Uterus (tissue), 4 donors: ENCODE results near the gene NPHP3. TPM values are rescaled to one million over a fixed set of nuclear protein-coding genes. Genes with fewer than 3 reads are reported as not detected.

Experiments used
- DNase-seq, 2 donors: peaks; one replicate each; pipeline ENCODE4 v3.0.0-alpha.2; 2019 to 2020
- H3K27ac ChIP-seq, 2 donors: fragments of 200-600 bp; sonication (generic); 1 replicate in 1 of 2; 2 replicates in 1 of 2; pipeline ENCODE4 v1.5.1; 2016 to 2018
- H3K27me3 ChIP-seq, 2 donors: fragments of 200-600 bp; sonication (generic); one replicate each; pipeline ENCODE4 v1.5.1; 2018 to 2019; ENCODE audit warnings: control low read depth in 1 of 2
- H3K36me3 ChIP-seq, 2 donors: fragments of 200-600 bp; sonication (generic); one replicate each; pipeline ENCODE4 v1.5.1; 2019; ENCODE audit warnings: control low read depth in 1 of 2
- H3K4me1 ChIP-seq, 2 donors: fragments of 200-600 bp; sonication (generic); one replicate each; pipeline ENCODE4 v1.5.1; 2018 to 2019; ENCODE audit warnings: control low read depth in 1 of 2
- H3K4me3 ChIP-seq, 2 donors: fragments of 200-600 bp; sonication (generic); 1 replicate in 1 of 2; 2 replicates in 1 of 2; pipeline ENCODE4 v1.5.1; 2018 to 2019; ENCODE audit warnings: mild to moderate bottlenecking in 1 of 2
- H3K9me3 ChIP-seq, 2 donors: fragments of 200-600 bp; sonication (generic); one replicate each; pipeline ENCODE4 v1.5.1; 2019; ENCODE audit warnings: control low read depth in 1 of 2
- POLR2A ChIP-seq, 2 donors: fragments of 450-650 bp; IDR thresholded peaks; one replicate each; pipeline ENCODE4 v1.6.1; 2016; ENCODE audit warnings: antibody characterized with exemption in 2 of 2, mild to moderate bottlenecking in 1 of 2, moderate library complexity in 1 of 2
- intact Hi-C: fragments of 100-400 bp; cut with DNase I; formaldehyde crosslinking; loops from one replicate; pipeline ENCODE4 v1.15.1; 2023; ENCODE audit warnings: low total_unique reads
- total RNA-seq, 4 donors: library from RNA; depleted of rRNA in 3 of 4; stranded (reverse); fragments of >200 nt in 3 of 4; gene quantifications; one replicate each; pipeline versions ENCODE4 v1.1.0 to v1.2.4, GENCODE V29; 2014 to 2023
- TF ChIP-seq, protein P1 (sequence below), 4 experiments: fragments of 200-600 bp in 2 of 4; fragments of 450-650 bp in 2 of 4; sonication (generic) in 2 of 4; IDR thresholded peaks; one replicate each; pipeline ENCODE4 v1.5.1; 2016 to 2019; ENCODE audit warnings: antibody characterized with exemption in 4 of 4, mild to moderate bottlenecking in 2 of 4, moderate library complexity in 1 of 4
- donor health status: DM: yes; HTN: yes; CAD: no.

Gene NPHP3
- total RNA-seq, 4 donors from 2014 or later, result 50.3 to 111 (median 57.8) TPM

DNA sequence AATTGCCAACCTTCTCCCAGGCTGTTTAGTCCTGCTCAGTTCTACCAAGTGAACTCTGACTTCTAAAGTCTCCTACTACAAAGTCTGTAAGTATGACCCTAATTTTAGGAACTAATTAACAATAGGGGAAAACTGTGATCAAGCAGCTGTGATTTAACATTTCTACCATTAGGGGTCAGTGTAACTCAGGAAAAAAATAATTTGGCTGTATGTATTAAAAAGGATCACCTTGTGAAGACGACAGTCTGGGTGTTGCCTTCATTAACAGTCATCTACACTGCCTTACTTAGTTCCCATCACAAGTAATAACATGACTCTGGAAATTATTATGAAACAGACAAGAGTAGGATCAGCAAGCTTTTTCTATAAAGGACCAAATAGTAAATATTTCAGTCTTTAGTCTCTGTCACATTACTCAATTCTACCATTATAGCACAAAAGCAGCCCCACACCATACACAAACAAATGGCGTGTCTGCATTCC, 4.2 kb upstream of the NPHP3 start:
- no peak for DNase-seq
- Histone ChIP-seq H3K27me3 (no peaks in the 10 kb centered on the region), H3K27ac (no peak overlapping the region), H3K4me3 (no peak overlapping the region), H3K4me1 (no peaks in the 10 kb centered on the region), H3K36me3 (no peaks in the 10 kb centered on the region), H3K9me3 (no peaks in the 10 kb centered on the region)
- TF ChIP-seq, protein P1, sequence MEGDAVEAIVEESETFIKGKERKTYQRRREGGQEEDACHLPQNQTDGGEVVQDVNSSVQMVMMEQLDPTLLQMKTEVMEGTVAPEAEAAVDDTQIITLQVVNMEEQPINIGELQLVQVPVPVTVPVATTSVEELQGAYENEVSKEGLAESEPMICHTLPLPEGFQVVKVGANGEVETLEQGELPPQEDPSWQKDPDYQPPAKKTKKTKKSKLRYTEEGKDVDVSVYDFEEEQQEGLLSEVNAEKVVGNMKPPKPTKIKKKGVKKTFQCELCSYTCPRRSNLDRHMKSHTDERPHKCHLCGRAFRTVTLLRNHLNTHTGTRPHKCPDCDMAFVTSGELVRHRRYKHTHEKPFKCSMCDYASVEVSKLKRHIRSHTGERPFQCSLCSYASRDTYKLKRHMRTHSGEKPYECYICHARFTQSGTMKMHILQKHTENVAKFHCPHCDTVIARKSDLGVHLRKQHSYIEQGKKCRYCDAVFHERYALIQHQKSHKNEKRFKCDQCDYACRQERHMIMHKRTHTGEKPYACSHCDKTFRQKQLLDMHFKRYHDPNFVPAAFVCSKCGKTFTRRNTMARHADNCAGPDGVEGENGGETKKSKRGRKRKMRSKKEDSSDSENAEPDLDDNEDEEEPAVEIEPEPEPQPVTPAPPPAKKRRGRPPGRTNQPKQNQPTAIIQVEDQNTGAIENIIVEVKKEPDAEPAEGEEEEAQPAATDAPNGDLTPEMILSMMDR (IDR thresholded peaks at IDR 0.05), result peak; percentile 71 to 75 (median 74)
- no peak for TF ChIP-seq POLR2A (IDR thresholded peaks at IDR 0.05)
- intact Hi-C loops, result loop anchor here (10.0 kb wide), 2 partner anchors 698 to 848 kb away; partner anchors contain the start of gene CDV3

DNA sequence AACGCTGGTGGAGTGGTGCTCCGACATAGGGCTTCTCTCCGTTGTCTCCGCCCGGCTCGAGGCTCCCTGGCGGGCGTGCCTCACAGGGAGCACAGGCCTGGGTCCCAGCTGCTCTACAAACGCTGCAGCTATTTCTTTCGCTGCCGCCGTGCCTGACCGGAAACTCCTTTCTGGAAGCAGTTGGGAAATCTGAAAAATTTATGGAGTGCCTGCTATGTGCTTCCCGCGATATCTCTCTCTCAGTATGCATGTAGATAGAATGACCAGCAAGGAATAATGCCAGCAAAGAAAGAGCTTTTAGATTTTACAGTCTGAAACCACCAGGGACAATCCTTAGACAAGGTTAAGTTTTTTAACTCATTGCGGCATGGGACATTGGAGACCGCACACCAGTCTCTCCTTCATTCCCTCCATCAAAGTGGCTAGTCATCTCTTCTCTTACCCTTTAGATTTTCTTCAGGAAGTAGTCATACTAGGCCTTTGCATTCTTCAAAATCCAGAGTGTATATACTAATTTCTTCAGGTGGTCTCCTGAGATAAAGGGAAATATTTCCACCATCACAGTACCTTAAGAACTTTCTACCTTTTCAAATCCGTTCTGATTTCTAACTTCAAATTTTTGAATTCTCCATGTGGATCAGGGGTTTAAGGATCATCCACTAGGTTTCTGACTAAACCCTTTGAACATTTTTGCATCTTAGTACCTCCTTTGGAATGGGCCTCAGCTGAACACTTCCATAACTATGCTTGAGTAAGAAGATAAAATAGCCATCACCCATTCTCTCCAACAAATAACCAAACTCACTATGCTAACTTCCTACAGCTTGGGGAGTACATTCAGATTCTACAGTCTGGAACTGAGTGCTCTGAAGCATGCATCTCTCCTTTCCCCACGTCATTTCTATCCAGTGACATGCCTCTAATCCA, 1.1 kb upstream of the NPHP3 start:
- intact Hi-C loops, result loop anchor here (10.0 kb wide), 2 partner anchors 702 to 852 kb away; partner anchors contain the start of gene CDV3
- peak overlapping the region; percentile 75 to 86 for H3K27ac ChIP-seq
- peak; percentile 42 to 85 for TF ChIP-seq POLR2A (IDR thresholded peaks at IDR 0.05)
- TF ChIP-seq, protein P1 (IDR thresholded peaks at IDR 0.05), result no peak
- H3K4me3 ChIP-seq, result peak overlapping the region; percentile 50 to 60
- DNase-seq, result no peak
- no peaks in the 10 kb centered on the region for H3K27me3 ChIP-seq
- no peaks in the 10 kb centered on the region for H3K36me3 ChIP-seq
- H3K9me3 ChIP-seq, result no peaks in the 10 kb centered on the region
- no peaks in the 10 kb centered on the region for H3K4me1 ChIP-seq

DNA sequence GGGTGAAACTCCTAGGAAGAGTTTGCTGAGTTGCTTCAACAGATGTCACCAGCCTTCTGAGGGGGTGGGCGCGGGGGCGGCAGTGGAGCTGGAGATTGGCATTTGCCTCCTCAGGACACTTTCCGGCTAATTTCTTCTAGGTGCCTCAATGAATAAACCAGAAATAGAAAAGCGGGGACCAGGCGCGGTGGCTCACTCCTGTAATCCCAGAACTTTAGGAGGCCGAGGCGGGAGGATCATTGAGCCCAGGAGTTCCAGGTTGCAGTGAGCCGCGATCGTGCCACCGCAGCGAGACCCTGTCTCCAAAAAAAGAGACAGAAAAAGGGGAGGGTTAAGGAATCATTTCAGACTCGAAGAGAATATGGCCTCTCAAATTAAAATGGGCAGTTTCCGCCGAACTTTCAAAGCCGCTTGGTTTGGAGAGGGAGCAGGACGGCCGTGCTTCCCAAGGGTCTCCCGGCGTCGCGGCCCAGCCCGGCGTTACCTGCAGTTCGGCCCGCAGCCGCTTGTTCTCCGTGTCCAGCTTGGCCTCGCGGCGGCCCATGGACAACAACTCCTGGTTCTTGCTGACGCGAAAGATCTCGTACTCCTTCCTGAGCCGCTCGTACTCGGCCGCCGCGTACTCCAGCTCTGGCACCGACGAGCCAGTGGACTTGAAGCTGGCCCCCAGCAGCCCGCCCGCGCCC, 587 bp downstream of the NPHP3 start:
- Histone ChIP-seq H3K4me3 (peak overlapping the region; percentile 86 to 90), H3K27ac (peak overlapping the region; percentile 96 to 97), H3K9me3 (no peaks in the 10 kb centered on the region), H3K36me3 (no peaks in the 10 kb centered on the region), H3K27me3 (no peaks in the 10 kb centered on the region), H3K4me1 (no peaks in the 10 kb centered on the region)
- TF ChIP-seq POLR2A (IDR thresholded peaks at IDR 0.05), result no peak
- TF ChIP-seq, protein P1 (IDR thresholded peaks at IDR 0.05), result peak in 3 of 4 experiments; percentile 4 to 51 (median 30)
- DNase-seq, result peak; percentile 20 to 60
- intact Hi-C loops, result loop anchor here (10.0 kb wide), 2 partner anchors 703 to 853 kb away; partner anchors contain the start of gene CDV3

DNA sequence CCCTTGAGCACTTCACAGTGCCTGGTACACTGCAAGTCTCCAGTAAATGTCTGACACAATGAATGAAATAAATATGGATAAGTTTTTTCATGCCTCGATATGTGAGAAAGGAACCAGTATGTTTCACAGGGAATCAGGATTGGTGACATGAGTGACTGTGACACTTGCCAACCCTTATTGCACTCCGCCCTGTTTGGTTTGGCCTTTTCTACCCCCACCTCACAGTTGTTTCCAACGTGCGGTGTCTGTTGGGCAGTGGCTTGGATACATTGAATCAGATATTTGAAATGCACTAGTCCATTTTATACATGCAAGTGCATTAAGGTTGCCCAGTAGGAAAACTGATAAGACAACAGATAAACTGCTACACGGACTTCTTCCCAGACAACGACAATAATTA, 2.0 kb downstream of the NPHP3 start:
- intact Hi-C loops, result loop anchor here (10.0 kb wide), 2 partner anchors 705 to 855 kb away; partner anchors contain the start of gene CDV3
- H3K36me3 ChIP-seq, result no peaks in the 10 kb centered on the region
- DNase-seq, result no peak
- no peaks in the 10 kb centered on the region for H3K27me3 ChIP-seq
- no peak overlapping the region for H3K27ac ChIP-seq
- H3K4me1 ChIP-seq, result no peaks in the 10 kb centered on the region
- H3K9me3 ChIP-seq, result no peaks in the 10 kb centered on the region
- TF ChIP-seq POLR2A (IDR thresholded peaks at IDR 0.05), result no peak
- TF ChIP-seq, protein P1 (IDR thresholded peaks at IDR 0.05), result no peak
- H3K4me3 ChIP-seq, result peak overlapping the region in 1 of 2 donors; percentile 90
